Endothelial cell (in vitro differentiated cells): ENCODE results near the gene ANKS3. TPM values are rescaled to one million over a fixed set of nuclear protein-coding genes. Genes with fewer than 3 reads are reported as not detected.

Experiments used
- DNase-seq: peaks from one replicate; pipeline ENCODE4 v3.0.0; 2021; ENCODE audit warnings: low spot score
- H3K27ac Mint-ChIP-seq: one replicate; pipeline ENCODE4 v1.8.0; 2021; ENCODE audit warnings: mixed read lengths, inconsistent platforms; ENCODE audit not compliant: unreplicated experiment
- H3K27me3 Mint-ChIP-seq: one replicate; pipeline ENCODE4 v1.8.0; 2021; ENCODE audit warnings: mild to moderate bottlenecking, moderate library complexity, mixed read lengths, inconsistent platforms; ENCODE audit not compliant: unreplicated experiment
- H3K36me3 Mint-ChIP-seq: one replicate; pipeline ENCODE4 v1.8.0; 2021; ENCODE audit warnings: mild to moderate bottlenecking, low read depth, mixed read lengths, inconsistent platforms; ENCODE audit not compliant: unreplicated experiment
- H3K4me1 Mint-ChIP-seq: one replicate; pipeline ENCODE4 v1.8.0; 2021; ENCODE audit warnings: mild to moderate bottlenecking, mixed read lengths, inconsistent platforms; ENCODE audit not compliant: unreplicated experiment
- H3K4me3 Mint-ChIP-seq: one replicate; pipeline ENCODE4 v1.8.0; 2021; ENCODE audit warnings: mild to moderate bottlenecking, mixed read lengths, inconsistent platforms; ENCODE audit not compliant: unreplicated experiment
- H3K9me3 Mint-ChIP-seq: one replicate; pipeline ENCODE4 v1.8.0; 2021; ENCODE audit warnings: mixed read lengths, inconsistent platforms; ENCODE audit not compliant: unreplicated experiment
- CTCF ChIP-seq: fragments of 200-600 bp; sonication (generic); IDR thresholded peaks from one replicate; pipeline ENCODE4 v1.5.0; 2021; ENCODE audit warnings: antibody characterized with exemption; ENCODE audit not compliant: unreplicated experiment
- total RNA-seq: library from RNA; stranded (reverse); fragmentation: NEBNext Ultra II Directional; extraction: Animal tissue kit (Norgen Biotek cat#: 25700); gene quantifications from one replicate; pipeline ENCODE4 v1.2.1, GENCODE V29; 2021; ENCODE audit not compliant: unreplicated experiment

Gene ANKS3
- total RNA-seq, 1 donor from 2014 or later = 15.6 TPM

- H3K4me1 Mint-ChIP-seq = no peaks in the 10 kb centered on the region
- H3K27ac Mint-ChIP-seq = no peak within 1 kb of the TSS
- H3K9me3 Mint-ChIP-seq = no peaks in the 10 kb centered on the region
- peaks cover 11% of the 10 kb centered on the region for H3K27me3 Mint-ChIP-seq
- no peak for TF ChIP-seq CTCF
- DNase-seq = peak; percentile 99
- H3K4me3 Mint-ChIP-seq = peak within 1 kb of the TSS; percentile 93
- H3K36me3 Mint-ChIP-seq = no peaks in the 10 kb centered on the region
These were observed 40.6 kb downstream of the ANKS3 start, which contains the start of gene NUDT16L1 for GRCh38 chr16:4693296-4693955. NUDT16L1 (plus strand) TSS chr16:4693562; CDS start chr16:4693727, 165 bp downstream.

- H3K27me3 Mint-ChIP-seq = peaks cover 11% of the 10 kb centered on the region
- TF ChIP-seq CTCF = no peak
- DNase-seq = no peak
- H3K4me3 Mint-ChIP-seq = peak overlapping the region; percentile 77
- no peaks in the 10 kb centered on the region for H3K4me1 Mint-ChIP-seq
- no peaks in the 10 kb centered on the region for H3K9me3 Mint-ChIP-seq
- peaks cover 2% of the 10 kb centered on the region for H3K36me3 Mint-ChIP-seq
- no peak overlapping the region for H3K27ac Mint-ChIP-seq
These were observed 41.4 kb downstream of the ANKS3 start for GRCh38 chr16:4692460-4693295.

GRCh38 chr16:4691666-4692412, 42.2 kb downstream of the ANKS3 start:
- Mint-ChIP-seq H3K9me3 (no peaks in the 10 kb centered on the region), H3K4me3 (no peak overlapping the region), H3K36me3 (peaks cover 10% of the 10 kb centered on the region), H3K27me3 (peaks cover 13% of the 10 kb centered on the region), H3K4me1 (no peaks in the 10 kb centered on the region), H3K27ac (no peak overlapping the region)
- no peak for TF ChIP-seq CTCF
- DNase-seq = no peak

- no peak for DNase-seq
- no peak for TF ChIP-seq CTCF
- Mint-ChIP-seq H3K36me3 (peaks cover 11% of the 10 kb centered on the region), H3K4me3 (peak overlapping the region; percentile 51), H3K4me1 (no peaks in the 10 kb centered on the region), H3K9me3 (no peaks in the 10 kb centered on the region), H3K27me3 (peaks cover 13% of the 10 kb centered on the region), H3K27ac (no peak overlapping the region)
These were observed 43.0 kb downstream of the ANKS3 start for GRCh38 chr16:4690946-4691665.
